Right lobe of liver (tissue), 6 donors: ENCODE results near the gene PLSCR1. TPM values are rescaled to one million over a fixed set of nuclear protein-coding genes. Genes with fewer than 3 reads are reported as not detected.
A peak's percentile ranks its signal among the peaks of the same experiment; 100 is the strongest.

Experiments used
- ATAC-seq, 4 donors: fragments of 200-7000 bp; cut with Tn5 transposase; one replicate each; pipeline ENCODE4 v1.9.1; 2020; ENCODE audit warnings: mild to moderate bottlenecking in 4 of 4, moderate library complexity in 4 of 4
- DNase-seq, 3 donors: peaks; one replicate each; pipeline ENCODE4 v3.0.0-alpha.2; 2020
- H3K27ac ChIP-seq, 3 donors: fragments of 200-600 bp; one replicate each; pipeline ENCODE4 v1.8.0; 2022
- H3K27me3 ChIP-seq, 2 donors: fragments of 200-600 bp; one replicate each; pipeline ENCODE4 v1.8.0; 2022
- H3K36me3 ChIP-seq, 4 donors: fragments of 200-600 bp; sonication (generic) in 1 of 4; one replicate each; pipeline versions ENCODE4 v1.5.1 to v1.8.0; 2017 to 2022; ENCODE audit warnings: control low read depth in 1 of 4
- H3K4me1 ChIP-seq, 4 donors: fragments of 200-600 bp; sonication (generic) in 1 of 4; one replicate each; pipeline versions ENCODE4 v1.5.1 to v1.8.0; 2017 to 2022; ENCODE audit warnings: control low read depth in 1 of 4
- H3K4me3 ChIP-seq, 3 donors: fragments of 200-600 bp; one replicate each; pipeline ENCODE4 v1.8.0; 2022
- H3K9me3 ChIP-seq, 4 donors: fragments of 200-600 bp; sonication (generic) in 1 of 4; one replicate each; pipeline versions ENCODE4 v1.5.1 to v1.8.0; 2017 to 2022; ENCODE audit warnings: control low read depth in 1 of 4
- CTCF ChIP-seq, 4 donors: fragments of 200-600 bp in 3 of 4; fragments of 450-650 bp in 1 of 4; IDR thresholded peaks; one replicate each; pipeline versions ENCODE4 v1.5.1 to v1.8.0; 2016 to 2022; ENCODE audit warnings: antibody characterized with exemption in 4 of 4, mild to moderate bottlenecking in 2 of 4
- POLR2A ChIP-seq: fragments of 450-650 bp; IDR thresholded peaks from one replicate; pipeline ENCODE4 v1.6.1; 2017; ENCODE audit warnings: antibody characterized with exemption, mild to moderate bottlenecking
- WGBS: methylation state at CpG from one replicate; pipeline ENCODE4 v1.1.6; 2018; ENCODE audit warnings: low coverage, low lambda C conversion rate; ENCODE audit not compliant: insufficient coverage; ENCODE audit errors: missing lambda C conversion rate; 5-methylcytosine and 5-hydroxymethylcytosine counted together
- intact Hi-C, 2 donors: fragments of 100-400 bp; cut with DNase I; formaldehyde crosslinking; loops; one replicate each; pipeline versions ENCODE4 v1.11.2 to v1.14.1; 2022
- total RNA-seq, 6 experiments: library from RNA; depleted of rRNA in 2 of 6; stranded (reverse); fragments of >200 nt in 2 of 6; fragmentation: NEBNext Ultra II Directional in 3 of 6; extraction: Animal tissue kit (Norgen Biotek cat#: 25700) in 3 of 6; gene quantifications; one replicate each; pipeline versions ENCODE4 v1.1.0 to v1.2.4, GENCODE V29; 2016 to 2023
- donor health status: DM: no; HTN: yes; CAD: no.
- donor health status: DM: no; HTN: no; CAD: no.
- donor health status: DM: no; HTN: no; CAD: no.
- donor health status: DM: no; HTN: yes; CAD: no.
- donor health status: DM: no; HTN: yes; CAD: no.

The PLSCR1 gene
- total RNA-seq, 6 experiments from 2014 or later: 15.1 to 83.8 (median 44.9) TPM

DNA sequence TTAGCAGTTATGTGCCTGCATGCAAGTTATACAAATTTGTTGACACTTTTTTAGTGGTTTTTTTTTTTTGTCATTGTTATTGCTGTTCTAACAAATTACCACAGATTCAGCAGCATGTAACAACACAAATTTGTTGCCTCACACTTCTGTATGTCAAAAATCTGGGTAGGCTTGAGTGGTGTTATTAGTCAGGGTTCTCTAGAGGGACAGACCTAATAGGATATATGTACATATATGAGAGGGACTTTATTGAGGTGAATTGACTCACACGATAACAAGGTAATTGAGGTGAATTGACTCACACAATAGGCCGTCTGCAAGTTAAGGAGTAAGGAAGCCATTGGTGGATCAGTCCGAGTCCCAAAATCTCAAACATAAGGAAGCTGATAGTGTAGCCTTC is 15.0 kb upstream of the PLSCR1 start:
- H3K27me3 ChIP-seq: no peaks in the 10 kb centered on the region
- no peak overlapping the region for H3K27ac ChIP-seq
- intact Hi-C loops: no loop called here
- TF ChIP-seq CTCF (IDR thresholded peaks at IDR 0.05) (no peak), POLR2A (no peak)
- 97% methylated on average over 3 of the region's 3 CpGs for WGBS
- no peaks in the 10 kb centered on the region for H3K36me3 ChIP-seq
- DNase-seq (no peak), ATAC-seq (no peak)
- no peak overlapping the region for H3K4me3 ChIP-seq
- H3K4me1 ChIP-seq: no peaks in the 10 kb centered on the region
- no peaks in the 10 kb centered on the region for H3K9me3 ChIP-seq

DNA sequence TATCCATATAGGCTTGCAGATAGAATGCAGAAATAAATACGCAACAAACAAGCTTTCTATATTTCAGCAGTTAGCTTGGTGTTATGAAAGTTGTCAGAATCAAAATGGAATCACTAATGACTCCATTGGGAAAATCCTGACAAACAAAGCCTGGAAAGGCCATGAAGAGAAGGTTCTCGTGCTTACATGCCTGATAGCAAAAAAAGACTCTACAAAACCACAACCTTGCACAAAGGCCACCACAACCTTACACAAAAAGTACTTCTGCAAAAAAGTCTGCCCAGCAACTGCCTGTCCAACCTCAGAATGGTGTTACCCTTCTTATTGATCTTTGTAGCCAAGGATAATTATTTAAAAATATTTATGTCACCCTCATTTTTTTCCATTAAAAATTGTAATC is 14.4 kb upstream of the PLSCR1 start:
- ATAC-seq: no peak
- intact Hi-C loops: no loop called here

DNA sequence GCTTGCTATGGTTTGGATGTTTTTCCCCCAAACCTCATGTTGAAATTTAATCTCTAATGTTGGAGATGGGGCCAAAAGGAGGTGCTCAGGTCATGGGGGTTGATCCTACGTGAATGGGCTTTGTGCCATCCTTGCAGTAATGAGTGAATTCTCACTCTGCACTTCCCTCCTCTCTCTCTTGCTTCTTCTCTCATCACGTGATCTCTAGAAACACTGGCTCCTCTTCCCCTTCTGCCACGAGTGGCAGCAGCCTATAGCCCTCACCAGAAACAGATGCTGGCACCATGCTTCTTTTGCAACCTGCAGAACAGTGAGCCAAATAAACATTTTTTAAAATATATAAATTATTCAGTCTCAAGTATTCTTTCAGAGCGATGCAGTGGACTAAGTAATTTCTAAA is 13.3 kb upstream of the PLSCR1 start:
- no peak overlapping the region for H3K4me3 ChIP-seq
- no peaks in the 10 kb centered on the region for H3K9me3 ChIP-seq
- no peaks in the 10 kb centered on the region for H3K27me3 ChIP-seq
- intact Hi-C loops: no loop called here
- H3K36me3 ChIP-seq: no peaks in the 10 kb centered on the region
- no peak overlapping the region for H3K27ac ChIP-seq
- no peaks in the 10 kb centered on the region for H3K4me1 ChIP-seq
- ATAC-seq: peak in 3 of 4 donors; percentile 28 to 52 (median 49)
- DNase-seq: no peak
- TF ChIP-seq POLR2A (no peak), CTCF (IDR thresholded peaks at IDR 0.05) (no peak)
- WGBS: 58% methylated on average over 4 of the region's 4 CpGs

More for the DNA sequence above, 14.4 kb upstream of the PLSCR1 start:
- Histone ChIP-seq H3K4me1 (no peaks in the 10 kb centered on the region), H3K4me3 (no peak overlapping the region), H3K36me3 (no peaks in the 10 kb centered on the region), H3K9me3 (no peaks in the 10 kb centered on the region), H3K27ac (no peak overlapping the region), H3K27me3 (no peaks in the 10 kb centered on the region)
- 60% methylated on average over 2 of the region's 2 CpGs for WGBS
- TF ChIP-seq CTCF (IDR thresholded peaks at IDR 0.05) (no peak), POLR2A (no peak)
- no peak for DNase-seq

DNA sequence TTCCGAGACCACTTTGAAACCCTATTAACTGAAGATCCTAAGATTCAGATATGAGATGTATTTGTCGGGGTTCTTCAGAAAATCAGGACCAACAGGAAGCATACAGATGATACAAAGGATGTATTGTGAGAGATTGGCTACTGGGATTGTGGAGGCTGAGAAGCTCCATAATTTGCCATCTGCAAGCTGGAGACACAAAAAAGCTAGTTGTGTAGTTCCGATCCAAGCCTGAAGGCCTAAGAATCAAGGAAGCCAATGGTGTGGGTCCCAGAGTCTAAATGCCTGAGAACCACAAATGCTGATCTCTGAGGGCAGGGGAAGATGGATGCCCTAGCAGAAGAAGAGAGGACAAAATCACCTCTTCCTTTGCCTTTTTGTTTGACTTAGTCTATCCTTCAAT is 10.9 kb upstream of the PLSCR1 start:
- Histone ChIP-seq H3K36me3 (no peaks in the 10 kb centered on the region), H3K4me3 (no peak overlapping the region), H3K27me3 (no peaks in the 10 kb centered on the region), H3K4me1 (no peaks in the 10 kb centered on the region), H3K27ac (no peak overlapping the region), H3K9me3 (no peaks in the 10 kb centered on the region)
- 88% methylated on average over 3 of the region's 3 CpGs for WGBS
- TF ChIP-seq POLR2A: no peak
- TF ChIP-seq CTCF (IDR thresholded peaks at IDR 0.05): no peak
- intact Hi-C loops: no loop called here
- DNase-seq (no peak), ATAC-seq (no peak)

GRCh38 chr3:146554151-146554760 is 9.8 kb upstream of the PLSCR1 start:
- 66% methylated on average over 7 of the region's 7 CpGs for WGBS
- no peaks in the 10 kb centered on the region for H3K9me3 ChIP-seq
- no peak for TF ChIP-seq POLR2A
- H3K4me1 ChIP-seq: no peaks in the 10 kb centered on the region
- H3K27me3 ChIP-seq: no peaks in the 10 kb centered on the region
- ATAC-seq (no peak), DNase-seq (no peak)
- no peak overlapping the region for H3K4me3 ChIP-seq
- no peak overlapping the region for H3K27ac ChIP-seq
- H3K36me3 ChIP-seq: no peaks in the 10 kb centered on the region
- intact Hi-C loops: no loop called here
